ENCODE data around the gene NKG7.

Gene NKG7

GRCh38 chr19:51327066-51328001 lies 45.1 kb downstream of the NKG7 start:
- Mint-ChIP-seq H3K4me1 (peaks cover 6% of the 10 kb centered on the region), H3K27ac (peak overlapping the region; percentile 43), H3K9me3 (no peaks in the 10 kb centered on the region), H3K36me3 (peaks cover 12% of the 10 kb centered on the region), H3K27me3 (peaks cover 38% of the 10 kb centered on the region), H3K4me3 (peak overlapping the region; percentile 46)
- ATAC-seq (ENCODE audit: low read depth) (peak; percentile 65), DNase-seq (ENCODE audit: low spot score in 2 of 2) (no peak)

- ATAC-seq (ENCODE audit: low read depth): no peak
- H3K36me3 Mint-ChIP-seq: peaks cover 7% of the 10 kb centered on the region
- DNase-seq (ENCODE audit: low spot score in 2 of 2): no peak
- peaks cover 6% of the 10 kb centered on the region for H3K4me1 Mint-ChIP-seq
- H3K27me3 Mint-ChIP-seq: peaks cover 38% of the 10 kb centered on the region
- H3K4me3 Mint-ChIP-seq: no peak overlapping the region
- peaks cover under 1% of the 10 kb centered on the region for H3K9me3 Mint-ChIP-seq
- no peak overlapping the region for H3K27ac Mint-ChIP-seq
Observed at GRCh38 chr19:51326216-51327065, 46.0 kb downstream of the NKG7 start.

GRCh38 chr19:51325161-51325976 lies 47.1 kb downstream of the NKG7 start:
- DNase-seq (ENCODE audit: low spot score in 2 of 2) (no peak), ATAC-seq (ENCODE audit: low read depth) (peak; percentile 75)
- Mint-ChIP-seq H3K9me3 (peaks cover 3% of the 10 kb centered on the region), H3K4me1 (peaks cover 6% of the 10 kb centered on the region), H3K4me3 (no peak overlapping the region), H3K27ac (no peak overlapping the region), H3K36me3 (peaks cover 2% of the 10 kb centered on the region), H3K27me3 (peaks cover 45% of the 10 kb centered on the region)

GRCh38 chr19:51324167-51324481 lies 48.3 kb downstream of the NKG7 start:
- H3K4me1 Mint-ChIP-seq: peaks cover 3% of the 10 kb centered on the region
- no peak for ATAC-seq (ENCODE audit: low read depth)
- H3K9me3 Mint-ChIP-seq: peaks cover 3% of the 10 kb centered on the region
- no peak for DNase-seq (ENCODE audit: low spot score in 2 of 2)
- no peak overlapping the region for H3K4me3 Mint-ChIP-seq
- no peaks in the 10 kb centered on the region for H3K36me3 Mint-ChIP-seq
- peaks cover 45% of the 10 kb centered on the region for H3K27me3 Mint-ChIP-seq
- H3K27ac Mint-ChIP-seq: no peak overlapping the region

- no peak overlapping the region for H3K4me3 Mint-ChIP-seq
- H3K27me3 Mint-ChIP-seq: peaks cover 45% of the 10 kb centered on the region
- peaks cover 3% of the 10 kb centered on the region for H3K9me3 Mint-ChIP-seq
- peaks cover 3% of the 10 kb centered on the region for H3K4me1 Mint-ChIP-seq
- no peak for DNase-seq (ENCODE audit: low spot score in 2 of 2)
- H3K27ac Mint-ChIP-seq: no peak overlapping the region
- no peak for ATAC-seq (ENCODE audit: low read depth)
- no peaks in the 10 kb centered on the region for H3K36me3 Mint-ChIP-seq
Observed at GRCh38 chr19:51323481-51324166, 48.8 kb downstream of the NKG7 start.

- Mint-ChIP-seq H3K4me1 (no peaks in the 10 kb centered on the region), H3K27ac (no peak overlapping the region), H3K9me3 (peaks cover 3% of the 10 kb centered on the region), H3K27me3 (peaks cover 43% of the 10 kb centered on the region), H3K4me3 (no peak overlapping the region), H3K36me3 (no peaks in the 10 kb centered on the region)
- no peak for DNase-seq (ENCODE audit: low spot score in 2 of 2)
- ATAC-seq (ENCODE audit: low read depth): no peak
Observed at GRCh38 chr19:51321799-51322198, 50.7 kb downstream of the NKG7 start.

All from memory B cell (primary cell).